H9 (cell line): ENCODE results near the gene FKBP8. TPM values are rescaled to one million over a fixed set of nuclear protein-coding genes. Genes with fewer than 3 reads are reported as not detected.

Experiments
- DNase-seq: peaks from one replicate; pipeline ENCODE4 v3.0.0-alpha.2; 2017
- H2AFZ ChIP-seq: one replicate; pipeline ENCODE4 v1.6.1; 2013; ENCODE audit warnings: mild to moderate bottlenecking, low read length, control low read depth, moderate library complexity
- H2AK5ac ChIP-seq: 2 replicates; pipeline ENCODE4 v1.6.1; 2013; ENCODE audit warnings: low read length, control low read depth, mixed read lengths; ENCODE audit not compliant: insufficient read length
- H2BK120ac ChIP-seq: one replicate; pipeline ENCODE4 v1.6.1; 2013; ENCODE audit warnings: low read depth, mild to moderate bottlenecking, low read length, control low read depth, inconsistent platforms; ENCODE audit not compliant: poor library complexity, severe bottlenecking
- H2BK12ac ChIP-seq: 2 replicates; pipeline ENCODE4 v1.6.1; 2013; ENCODE audit warnings: low read length, control low read depth, mixed read lengths, low read depth; ENCODE audit not compliant: insufficient read length
- H2BK15ac ChIP-seq: 2 replicates; pipeline ENCODE4 v1.6.1; 2013; ENCODE audit warnings: low read depth, low read length, control low read depth
- H2BK20ac ChIP-seq: one replicate; pipeline ENCODE4 v1.6.1; 2013; ENCODE audit warnings: low read depth, mild to moderate bottlenecking, low read length, control low read depth, inconsistent platforms; ENCODE audit not compliant: poor library complexity, severe bottlenecking
- H2BK5ac ChIP-seq: 2 replicates; pipeline ENCODE4 v1.6.1; 2013; ENCODE audit warnings: low read length, control low read depth, mixed read lengths; ENCODE audit not compliant: insufficient read length
- H3K14ac ChIP-seq: 2 replicates; pipeline ENCODE4 v1.6.1; 2013; ENCODE audit warnings: low read length, control low read depth; ENCODE audit not compliant: insufficient read depth
- H3K18ac ChIP-seq: 2 replicates; pipeline ENCODE4 v1.6.1; 2013; ENCODE audit warnings: low read depth, mild to moderate bottlenecking, mixed read lengths, low read length, control low read depth; ENCODE audit not compliant: insufficient read length
- H3K23ac ChIP-seq: 2 replicates; pipeline ENCODE4 v1.6.1; 2013; ENCODE audit warnings: low read length, control low read depth, mixed read lengths, low read depth; ENCODE audit not compliant: insufficient read length
- H3K23me2 ChIP-seq: 2 replicates; pipeline ENCODE4 v1.6.1; 2013; ENCODE audit warnings: low read depth, mild to moderate bottlenecking, mixed read lengths, low read length, control low read depth; ENCODE audit not compliant: insufficient read length, poor library complexity, severe bottlenecking
- H3K27ac ChIP-seq: 2 replicates; pipeline ENCODE4 v1.5.1; 2013; ENCODE audit warnings: low read length, control low read depth, mixed read lengths, low read depth; ENCODE audit not compliant: insufficient read length
- H3K27me3 ChIP-seq: 2 replicates; pipeline ENCODE4 v1.6.1; 2013; ENCODE audit warnings: low read length, control low read depth, inconsistent platforms; ENCODE audit not compliant: insufficient read depth
- H3K4ac ChIP-seq: 2 replicates; pipeline ENCODE4 v1.6.1; 2013; ENCODE audit warnings: low read depth, mild to moderate bottlenecking, control low read depth, inconsistent platforms, low read length, moderate library complexity
- H3K4me1 ChIP-seq: 2 replicates; pipeline ENCODE4 v1.6.1; 2013; ENCODE audit warnings: low read length, control low read depth, inconsistent platforms; ENCODE audit not compliant: insufficient read depth
- H3K4me2 ChIP-seq: 2 replicates; pipeline ENCODE4 v1.6.1; 2013; ENCODE audit warnings: low read length, control low read depth, mixed read lengths; ENCODE audit not compliant: insufficient read length, insufficient read depth
- H3K56ac ChIP-seq: 2 replicates; pipeline ENCODE4 v1.6.1; 2013; ENCODE audit warnings: low read depth, mild to moderate bottlenecking, mixed read lengths, low read length, control low read depth; ENCODE audit not compliant: insufficient read length
- H3K79me1 ChIP-seq: 2 replicates; pipeline ENCODE4 v1.6.1; 2013; ENCODE audit warnings: low read depth, mild to moderate bottlenecking, moderate library complexity, low read length, control low read depth, inconsistent platforms; ENCODE audit not compliant: insufficient read depth, poor library complexity, severe bottlenecking
- H3K79me2 ChIP-seq: 2 replicates; pipeline ENCODE4 v1.6.1; 2013; ENCODE audit warnings: low read length, control low read depth, inconsistent platforms; ENCODE audit not compliant: insufficient read depth
- H3K9ac ChIP-seq: 2 replicates; pipeline ENCODE4 v1.6.1; 2013; ENCODE audit warnings: low read length, control low read depth, mixed read lengths; ENCODE audit not compliant: insufficient read length; ENCODE audit errors: extremely low read depth
- H3K9me3 ChIP-seq: one replicate; pipeline ENCODE4 v1.6.1; 2013; ENCODE audit warnings: low read depth, low read length, inconsistent platforms; ENCODE audit not compliant: control insufficient read depth
- H3T11ph ChIP-seq: one replicate; pipeline ENCODE4 v1.6.1; 2013; ENCODE audit warnings: mild to moderate bottlenecking, low read length, control low read depth, inconsistent platforms
- H4K20me1 ChIP-seq: one replicate; pipeline ENCODE4 v1.6.1; 2013; ENCODE audit not compliant: control insufficient read depth, insufficient read length, insufficient read depth
- H4K5ac ChIP-seq: 2 replicates; pipeline ENCODE4 v1.6.1; 2013; ENCODE audit warnings: low read depth, mild to moderate bottlenecking, mixed read lengths, low read length, control low read depth; ENCODE audit not compliant: insufficient read length
- H4K8ac ChIP-seq: replicated peaks from 2 replicates; pipeline ENCODE4 v1.6.1; 2013; ENCODE audit warnings: low read length, control low read depth, mixed read lengths, low read depth; ENCODE audit not compliant: insufficient read length
- H4K91ac ChIP-seq: 2 replicates; pipeline ENCODE4 v1.6.1; 2013; ENCODE audit warnings: low read depth, mild to moderate bottlenecking, moderate library complexity, mixed read lengths, low read length, control low read depth; ENCODE audit not compliant: insufficient read length
- H3K27ac Mint-ChIP-seq, 3 experiments: 2 replicates in 2 of 3; 3 replicates in 1 of 3; pipeline ENCODE4 v1.8.0; 2020 to 2021; ENCODE audit warnings: mixed read lengths in 3 of 3, mild to moderate bottlenecking in 1 of 3, moderate library complexity in 1 of 3
- H3K27me3 Mint-ChIP-seq: 2 replicates; pipeline ENCODE4 v1.8.0; 2021; ENCODE audit warnings: low read depth, mild to moderate bottlenecking, moderate library complexity, mixed read lengths
- H3K36me3 Mint-ChIP-seq, 3 experiments: 2 replicates in 2 of 3; 3 replicates in 1 of 3; pipeline ENCODE4 v1.8.0; 2020 to 2021; ENCODE audit warnings: low read depth in 3 of 3, mixed read lengths in 3 of 3; ENCODE audit not compliant: insufficient read depth in 1 of 3
- H3K4me1 Mint-ChIP-seq, 2 experiments: 2 replicates each; pipeline ENCODE4 v1.8.0; 2020; ENCODE audit warnings: mixed read lengths in 2 of 2
- H3K4me3 Mint-ChIP-seq, 2 experiments: 2 replicates in 1 of 2; 3 replicates in 1 of 2; pipeline ENCODE4 v1.8.0; 2020 to 2021; ENCODE audit warnings: mild to moderate bottlenecking in 2 of 2, mixed read lengths in 2 of 2, moderate library complexity in 1 of 2
- H3K9me3 Mint-ChIP-seq, 2 experiments: 2 replicates in 1 of 2; 3 replicates in 1 of 2; pipeline ENCODE4 v1.8.0; 2020; ENCODE audit warnings: mild to moderate bottlenecking in 2 of 2, mixed read lengths in 2 of 2, moderate library complexity in 1 of 2
- CTCF ChIP-seq: fragments of 200-600 bp; sonication (generic); conservative IDR thresholded peaks from 3 replicates; pipeline ENCODE4 v1.8.0; 2021; ENCODE audit warnings: antibody characterized with exemption, mild to moderate bottlenecking
- WGBS: extraction: QIAGEN DNeasy Blood & Tissue Kit; methylation state at CpG from one replicate; pipeline ENCODE4 v1.1.7; 2013; ENCODE audit warnings: missing lambda C conversion rate, low lambda C conversion rate, mixed read lengths; ENCODE audit not compliant: insufficient read length; ENCODE audit errors: extremely low coverage; 5-methylcytosine and 5-hydroxymethylcytosine counted together
- total RNA-seq: library from RNA; stranded (reverse); gene quantifications from 2 replicates; pipeline ENCODE4 v1.2.1, GENCODE V29; 2021

FKBP8 gene
- total RNA-seq, 1 experiment from 2014 or later: 308 TPM

DNA sequence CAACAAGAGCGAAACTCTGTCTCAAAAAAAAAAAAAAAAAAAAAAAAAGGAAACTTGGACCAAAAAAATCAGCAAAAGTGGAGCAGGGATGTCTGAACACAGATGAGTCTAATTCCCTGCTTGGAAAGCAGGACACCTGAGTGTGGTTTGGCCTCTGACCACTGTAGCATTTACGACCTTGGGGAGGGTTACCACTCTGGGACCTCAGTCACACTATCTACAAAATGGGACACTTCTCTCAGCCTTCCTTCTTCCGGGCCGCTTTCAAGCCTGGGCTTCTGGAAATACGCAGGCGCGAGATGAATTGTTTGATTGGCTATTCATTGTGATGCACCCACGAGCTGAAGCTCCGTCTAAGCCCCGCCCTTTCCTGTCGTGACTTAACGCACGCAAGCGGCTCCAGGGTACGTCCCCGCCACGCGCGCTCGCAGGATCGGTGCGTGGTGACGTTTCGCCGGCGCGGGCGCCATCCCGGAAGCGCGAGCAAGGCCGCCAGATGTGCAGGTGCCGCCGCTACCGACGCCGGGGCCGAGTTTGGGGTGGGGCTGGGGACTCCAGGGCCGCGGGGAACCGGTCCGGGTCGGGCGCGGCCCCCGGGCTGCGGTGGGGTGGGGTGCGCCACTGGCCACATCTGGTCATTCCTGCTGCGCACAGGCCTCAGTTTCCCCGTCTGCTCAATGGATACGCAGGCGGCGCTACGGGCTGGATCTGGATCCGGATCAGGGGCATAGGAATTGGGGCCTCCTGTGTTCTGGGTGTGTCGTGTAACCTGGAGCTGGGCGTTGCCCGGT is 14.2 kb upstream of the FKBP8 start, which contains the start of gene KXD1:
KXD1 (plus strand) TSS at position 460 of the 791 bp plus-strand sequence. CDS start 4,187 bp downstream, outside the sequence.
- Histone ChIP-seq H3K79me1 (no peaks in the 10 kb centered on the region), H3K4me2 (peak within 1 kb of the TSS; percentile 65), H3K27ac (no peak within 1 kb of the TSS), H3K9ac (peak within 1 kb of the TSS; percentile 37), H2BK120ac (no peak within 1 kb of the TSS), H3K9me3 (no peaks in the 10 kb centered on the region), H2BK12ac (no peak within 1 kb of the TSS), H4K20me1 (no peaks in the 10 kb centered on the region), H3T11ph (no peak within 1 kb of the TSS), H2BK20ac (no peak within 1 kb of the TSS), H3K56ac (no peak within 1 kb of the TSS), H2BK15ac (no peak within 1 kb of the TSS), H3K23me2 (peaks cover 6% of the 10 kb centered on the region), H3K18ac (no peak within 1 kb of the TSS), H4K91ac (no peak within 1 kb of the TSS), H3K27me3 (no peaks in the 10 kb centered on the region), H2BK5ac (no peak within 1 kb of the TSS), H3K4me1 (no peaks in the 10 kb centered on the region), H3K79me2 (peaks cover 6% of the 10 kb centered on the region; the same call in 1 of the 2 replicates), H3K4ac (no peak within 1 kb of the TSS), H3K14ac (peak within 1 kb of the TSS; percentile 28; the same call in 1 of the 2 replicates), H4K5ac (no peak within 1 kb of the TSS), H3K23ac (no peak within 1 kb of the TSS), H2AFZ (no peak within 1 kb of the TSS), H2AK5ac (no peak within 1 kb of the TSS), H4K8ac (no peak within 1 kb of the TSS)
- no peak for TF ChIP-seq CTCF
- H3K9me3 Mint-ChIP-seq: no peaks in the 10 kb centered on the region
- H3K27ac Mint-ChIP-seq: peak within 1 kb of the TSS in 2 of 3 experiments; percentile 21 to 82; a peak in 5 of 7 replicates
- H3K36me3 Mint-ChIP-seq: peaks cover 0 to 12% (median 11%) of the 10 kb centered on the region in 3 experiments; a peak in 4 of 7 replicates
- WGBS: no CpG with 5 or more reads among the region's 58 CpGs
- peak; percentile 93 for DNase-seq
- peak within 1 kb of the TSS; percentile 88 to 96 for H3K4me3 Mint-ChIP-seq
- H3K27me3 Mint-ChIP-seq: no peaks in the 10 kb centered on the region
- H3K4me1 Mint-ChIP-seq: peaks cover 5 to 8% of the 10 kb centered on the region in 2 experiments
